ENCODE measurements around the gene PCIF1.
A peak's percentile ranks its signal among the peaks of the same experiment; 100 is the strongest.

PCIF1 gene

DNA sequence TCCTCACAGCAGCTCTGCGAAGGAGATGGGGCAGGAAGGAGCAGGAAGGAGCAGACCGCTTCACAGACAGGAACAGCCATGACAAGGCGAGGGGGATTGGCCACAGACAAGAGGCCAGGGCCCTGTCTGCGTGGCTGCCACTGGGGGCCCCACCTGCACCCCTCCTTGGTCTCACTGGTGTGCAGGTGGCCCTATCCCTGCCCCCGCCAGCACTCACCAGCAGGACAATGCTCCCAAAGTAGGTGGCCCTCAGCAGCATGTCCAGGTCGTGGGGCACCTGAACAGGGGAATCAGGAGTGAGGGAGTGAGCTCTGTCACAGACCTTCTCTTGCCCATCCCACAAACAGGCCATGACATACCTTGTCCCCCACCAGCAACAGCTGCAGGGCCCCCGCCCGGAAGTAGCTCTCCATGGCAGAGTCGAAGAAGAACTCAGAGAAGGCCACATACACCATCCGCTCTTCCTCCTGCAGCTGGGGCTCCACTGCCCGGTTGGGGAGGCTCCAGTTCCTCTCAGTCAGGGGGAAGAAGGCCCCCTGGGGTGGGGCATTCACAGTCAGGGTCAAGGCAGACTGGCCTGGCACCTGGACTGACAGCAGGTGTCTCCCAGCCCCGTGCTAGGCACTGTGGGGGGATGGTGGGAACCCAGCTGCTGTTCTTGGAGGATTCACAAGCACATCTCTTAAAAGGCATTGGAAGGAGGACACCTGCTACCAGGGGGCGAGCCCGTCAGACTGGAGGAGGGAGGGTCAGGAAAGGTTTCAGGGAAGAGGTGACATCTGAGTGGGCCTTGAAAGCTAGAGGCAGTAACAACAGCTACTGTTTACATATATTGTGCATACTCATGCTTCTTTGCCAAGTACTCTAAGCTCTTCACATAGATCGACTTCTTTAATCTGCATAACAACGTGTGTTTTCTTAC is 29.6 kb upstream of the PCIF1 start:
- no peak for DNase-seq

GRCh38 chr20:45905505-45906079 is 28.9 kb upstream of the PCIF1 start:
- DNase-seq = no peak

DNA sequence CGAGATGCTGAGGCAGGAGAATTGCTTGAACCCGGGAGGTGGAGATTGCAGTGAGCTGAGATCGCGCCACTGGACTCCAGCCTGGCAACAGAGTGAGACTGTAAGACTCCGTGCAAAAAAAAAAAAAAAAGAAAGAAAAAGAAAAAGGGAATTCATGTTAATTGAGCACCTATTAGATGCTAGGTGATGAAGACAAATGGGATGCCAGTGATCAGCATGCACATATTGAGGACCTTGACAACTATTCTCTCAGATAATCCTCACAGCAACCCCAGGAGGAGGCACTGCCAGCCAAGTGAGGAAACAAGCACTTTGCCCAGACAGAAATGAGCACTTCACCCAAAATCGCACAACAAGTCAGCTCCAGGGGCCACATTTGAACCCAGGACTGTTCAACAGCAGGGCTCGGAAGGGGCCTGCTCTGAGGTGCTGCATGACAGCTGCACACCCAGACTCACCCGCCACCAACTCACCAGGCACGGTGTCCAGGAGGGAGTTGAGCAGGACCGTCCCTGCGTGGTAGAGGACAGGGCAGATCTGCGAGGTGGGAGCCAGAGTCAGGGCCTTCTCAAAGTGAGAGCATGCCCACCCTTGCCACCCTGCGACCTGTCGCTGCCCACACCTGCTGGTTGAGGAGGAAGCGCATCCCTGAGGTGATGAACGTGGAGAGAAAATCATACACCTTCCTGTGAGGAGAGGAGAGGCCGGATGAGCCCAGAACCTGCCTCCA is 27.1 kb upstream of the PCIF1 start:
- DNase-seq = no peak

GRCh38 chr20:45908084-45908483 is 26.4 kb upstream of the PCIF1 start:
- no peak for DNase-seq

DNA sequence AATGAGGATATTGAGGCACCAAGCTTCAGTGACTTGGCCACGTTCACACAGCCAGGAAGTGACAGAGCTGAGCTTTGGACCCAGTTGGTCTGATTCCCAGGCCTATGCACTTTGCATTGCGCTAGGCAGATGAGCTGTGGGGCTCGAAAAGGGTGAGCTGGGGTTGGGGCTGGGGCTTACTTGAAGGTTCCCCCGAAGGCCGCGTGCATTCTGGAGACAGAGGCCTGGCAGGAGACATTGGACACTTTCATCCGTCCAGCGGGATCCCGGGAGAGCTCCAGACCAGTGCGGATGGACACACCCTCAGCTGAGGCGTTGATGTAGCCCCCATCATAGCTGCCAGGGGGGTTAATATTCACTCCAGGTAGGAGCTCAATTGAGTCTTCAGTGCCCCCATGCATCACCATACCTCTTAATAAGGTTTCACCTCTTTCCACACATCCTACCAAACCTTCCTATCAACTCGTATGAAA is 25.1 kb upstream of the PCIF1 start:
- DNase-seq = no peak

DNA sequence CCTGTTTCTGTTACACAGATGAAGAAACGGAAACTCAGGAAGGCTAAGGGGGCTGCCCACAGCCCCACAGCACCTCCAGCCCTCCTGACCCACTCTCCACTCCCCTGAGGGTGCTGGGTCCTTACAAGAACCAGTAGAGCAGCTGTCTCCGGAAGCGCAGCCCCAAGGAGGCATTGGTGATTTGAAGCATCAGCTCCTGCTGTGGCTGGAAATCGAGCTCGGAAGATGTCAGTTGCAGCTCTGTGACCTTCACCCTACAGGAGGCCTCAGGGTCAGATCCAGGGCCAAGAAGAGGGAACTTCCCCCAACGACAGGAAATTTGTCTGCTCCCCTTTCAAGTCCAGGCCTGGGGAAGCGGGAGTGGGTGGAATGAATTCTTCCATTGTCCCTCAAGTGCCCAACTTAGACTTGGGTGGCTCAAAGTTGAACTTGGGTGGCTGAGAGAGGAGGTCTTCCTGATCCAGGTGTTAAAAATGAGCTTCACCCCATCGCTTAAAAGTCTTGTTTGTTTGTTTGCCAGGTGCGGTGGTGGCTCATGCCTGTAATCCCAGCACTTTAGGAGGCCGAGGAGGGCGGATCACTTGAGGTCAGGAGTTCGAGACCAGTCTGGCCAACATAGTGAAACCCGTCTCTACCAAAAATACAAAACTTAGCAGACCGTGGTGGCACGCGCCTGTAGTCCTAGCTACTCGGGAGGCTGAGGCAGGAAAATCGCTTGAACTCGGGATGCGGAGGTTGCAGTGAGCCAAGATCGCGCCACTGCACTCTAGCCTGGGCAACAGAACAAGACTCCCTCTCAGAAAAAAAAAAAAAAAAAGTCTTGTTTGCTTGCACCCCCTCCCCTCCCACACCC is 24.4 kb upstream of the PCIF1 start:
- no peak for DNase-seq

- DNase-seq = peak; percentile 55 to 63
Observed at GRCh38 chr20:45910670-45911485, 23.6 kb upstream of the PCIF1 start.

GRCh38 chr20:45911486-45912343 is 22.8 kb upstream of the PCIF1 start, which contains the start of gene PLTP:
Gene PLTP, minus strand, starts transcription at chr20:45912155. Its CDS starts 703 bp downstream, at chr20:45911452.
- DNase-seq = no peak

DNA sequence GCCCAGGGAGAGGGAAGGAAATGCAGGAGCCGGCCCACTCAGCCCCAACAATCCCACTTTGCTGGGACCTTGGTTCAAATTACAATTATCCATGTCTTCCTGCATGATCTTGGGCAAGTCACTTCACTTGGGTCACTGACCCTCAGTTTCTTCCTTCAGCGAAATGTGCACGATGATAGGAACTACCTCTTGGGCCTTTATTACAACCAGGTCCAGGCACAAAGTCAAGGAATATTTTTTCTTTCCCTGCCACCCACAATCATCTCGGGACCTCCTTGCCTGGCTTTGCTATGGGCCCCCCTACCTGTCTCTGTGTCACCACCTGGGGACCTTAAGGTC is 22.2 kb upstream of the PCIF1 start:
- DNase-seq = no peak

GRCh38 chr20:45913116-45913515 is 21.4 kb upstream of the PCIF1 start:
- DNase-seq = no peak

GRCh38 chr20:45917790-45918141 is 16.7 kb upstream of the PCIF1 start:
- no peak for DNase-seq

GRCh38 chr20:45918182-45918737 is 16.2 kb upstream of the PCIF1 start:
- DNase-seq = no peak

- no peak for DNase-seq
Observed at GRCh38 chr20:45918779-45919537, 15.5 kb upstream of the PCIF1 start.

DNA sequence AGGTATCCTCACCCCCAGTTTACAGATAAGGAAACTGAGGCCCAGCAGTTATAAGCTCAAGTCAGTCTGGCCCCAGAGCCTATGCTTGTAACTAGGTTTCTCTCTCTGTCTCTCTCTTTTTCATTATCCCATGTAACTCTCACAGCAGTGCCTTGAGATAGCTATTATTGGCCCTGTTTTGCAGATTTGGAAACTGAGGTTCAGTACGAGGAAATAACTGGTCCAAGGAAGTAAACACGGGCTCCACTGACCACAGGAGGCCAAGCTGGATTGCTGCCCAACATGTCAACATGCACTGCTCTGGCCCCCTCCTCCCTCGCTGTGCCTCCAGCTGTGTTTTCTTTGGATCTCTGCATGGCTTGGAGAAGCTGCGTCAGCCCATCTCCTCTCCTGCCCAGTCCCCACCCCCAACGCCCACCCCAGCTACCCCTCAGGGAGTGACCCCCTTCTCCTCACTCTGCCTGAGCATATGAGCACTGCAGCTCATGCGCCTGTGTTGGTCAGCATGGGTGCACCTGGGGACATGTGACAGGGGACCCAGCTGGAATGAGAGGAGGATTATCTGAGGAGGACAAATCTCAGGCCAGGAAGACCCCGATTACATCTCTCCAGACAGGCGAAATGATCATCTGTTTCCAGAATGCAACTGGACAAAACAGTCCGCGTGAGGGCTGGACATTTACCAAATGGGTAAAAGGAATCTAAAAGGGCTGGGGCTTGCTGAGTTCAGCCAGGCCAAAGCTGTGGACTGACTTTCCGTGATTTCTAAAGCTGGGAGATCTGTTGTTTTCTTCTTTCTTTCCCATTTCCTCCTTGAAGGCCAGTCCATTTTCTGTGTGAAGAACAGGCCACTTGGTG is 14.7 kb upstream of the PCIF1 start:
- DNase-seq = no peak

- no peak for DNase-seq
Observed at GRCh38 chr20:45920462-45921336, 13.8 kb upstream of the PCIF1 start.

DNA sequence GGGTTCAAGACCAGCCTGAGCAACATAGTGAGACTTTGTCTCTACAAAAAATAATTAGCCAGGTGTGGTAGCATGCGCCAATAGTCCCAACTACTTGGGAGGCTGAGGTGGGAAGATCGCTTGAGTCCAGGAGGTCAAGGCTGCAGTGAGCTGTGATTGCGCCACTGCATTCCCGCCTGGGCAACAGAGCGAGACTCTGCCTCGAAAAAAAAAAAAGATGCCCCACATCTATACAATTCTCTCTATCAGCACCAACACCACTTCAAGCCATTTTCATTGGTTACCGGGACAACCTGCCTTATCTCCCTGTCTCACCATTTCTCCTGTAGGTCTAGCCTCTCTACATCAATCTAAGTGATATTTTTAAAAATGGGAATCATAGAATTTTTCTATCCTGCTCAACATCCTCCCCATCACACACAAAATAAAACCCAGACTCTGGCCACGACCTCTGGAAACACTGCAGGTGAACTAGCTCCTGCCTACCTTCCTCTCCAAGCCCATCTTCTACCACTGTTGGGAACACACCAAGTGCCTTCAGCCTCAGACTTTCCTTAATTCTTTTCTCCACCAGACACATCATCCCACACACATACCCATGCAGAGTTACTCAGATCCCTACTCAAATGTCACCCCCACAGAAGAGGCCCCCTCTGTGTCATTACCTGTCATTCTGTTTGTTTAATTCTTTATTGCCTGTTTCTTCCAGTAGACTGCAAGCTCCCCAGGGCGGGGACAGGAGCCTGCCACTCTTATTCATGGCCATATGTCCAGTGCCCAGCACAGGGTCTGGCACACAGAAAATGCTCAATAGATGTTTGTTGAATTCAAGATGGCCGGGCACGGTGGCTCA is 12.9 kb upstream of the PCIF1 start:
- DNase-seq = no peak

All from NCI-H187 (cell line).